Stimulated activated CD4-positive, alpha-beta T cell treated with anti-CD3 and anti-CD28 coated beads, Interleukin-12 subunit alpha, Interleukin-12 subunit beta, amount 100 ng/mL, for 24 hours (primary cell): ENCODE data around the gene GTF3C4.

ENCODE experiments used
- DNase-seq, 2 experiments: peaks; one replicate each; pipeline ENCODE4 v3.0.0-alpha.2; 2020; ENCODE audit warnings: low read depth in 2 of 2

The GTF3C4 gene

DNA sequence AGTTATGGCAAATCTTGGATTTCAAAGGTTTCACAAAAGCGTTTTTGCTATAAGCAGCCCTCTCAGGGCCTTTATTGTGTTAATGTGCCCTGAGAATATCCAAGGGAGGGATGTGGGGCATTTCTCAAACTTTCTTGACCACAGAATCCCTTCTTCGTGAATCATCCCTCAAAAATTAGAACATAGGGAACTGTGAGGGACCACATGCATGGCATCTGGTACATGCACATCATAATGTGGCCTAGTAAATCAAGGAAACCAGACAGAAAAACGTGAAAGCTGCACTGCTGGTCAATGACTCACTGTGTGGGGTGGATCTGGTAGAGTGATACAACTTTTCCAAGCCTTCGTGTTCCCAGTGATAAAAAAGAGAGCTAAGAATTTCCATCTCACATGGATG is 22.9 kb upstream of the GTF3C4 start:
- no peak for DNase-seq

DNA sequence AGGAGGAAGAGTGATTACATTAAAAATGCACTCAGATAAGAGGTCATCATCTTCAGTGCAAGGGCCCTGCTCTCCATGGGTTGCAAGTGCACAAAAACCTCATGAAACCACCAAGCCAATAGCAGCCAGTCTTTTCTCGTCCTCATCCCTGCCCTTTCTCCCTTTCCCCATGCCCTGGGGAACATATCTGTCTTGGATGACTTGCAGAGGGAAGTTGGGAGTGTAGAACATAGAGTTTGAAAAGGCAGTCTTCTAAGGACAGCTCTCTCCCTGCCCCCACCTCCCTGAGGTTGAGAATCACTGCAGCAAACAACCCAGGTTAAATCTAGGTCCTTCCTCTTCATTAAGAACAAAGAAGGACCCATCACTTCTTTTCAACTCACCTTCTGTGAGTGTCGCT is 22.5 kb upstream of the GTF3C4 start:
- no peak for DNase-seq

DNA sequence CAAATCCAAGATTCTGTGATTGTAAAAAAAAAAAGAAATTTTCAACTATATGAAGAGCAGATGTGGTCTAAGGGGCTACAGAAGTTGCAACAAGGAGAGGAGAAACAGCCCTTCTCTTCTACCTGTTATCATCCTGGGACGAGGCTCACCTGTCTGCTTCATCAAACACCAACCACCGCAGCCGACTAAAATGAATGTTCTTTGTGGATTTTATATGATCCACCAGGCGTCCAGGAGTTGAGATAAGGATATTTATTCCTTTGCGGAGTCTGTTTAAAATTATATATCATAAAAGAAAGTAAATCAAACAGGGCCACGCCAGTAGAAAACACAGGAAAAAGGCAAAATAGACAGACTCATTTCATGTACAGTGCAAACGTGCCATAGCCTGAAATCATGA is 22.0 kb upstream of the GTF3C4 start:
- DNase-seq = no peak

DNA sequence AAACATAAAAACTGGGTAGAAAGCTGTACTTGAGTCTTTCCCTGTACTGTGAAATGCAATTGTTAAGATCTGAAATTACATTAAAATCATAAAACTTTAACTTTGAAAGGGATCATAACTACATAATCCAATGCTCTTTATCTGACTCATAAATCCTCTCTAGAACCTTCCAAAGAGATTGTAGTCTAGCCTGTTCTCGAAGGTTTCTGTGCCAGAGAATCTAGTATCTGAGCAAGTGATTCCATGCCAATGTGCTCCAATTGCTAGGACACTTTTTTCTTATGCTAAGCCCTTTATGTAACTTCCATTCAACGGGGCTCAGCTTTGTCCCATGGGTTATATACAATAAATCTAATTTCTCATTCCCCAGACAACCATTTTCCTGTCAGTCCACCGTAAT is 21.6 kb upstream of the GTF3C4 start:
- no peak for DNase-seq

DNA sequence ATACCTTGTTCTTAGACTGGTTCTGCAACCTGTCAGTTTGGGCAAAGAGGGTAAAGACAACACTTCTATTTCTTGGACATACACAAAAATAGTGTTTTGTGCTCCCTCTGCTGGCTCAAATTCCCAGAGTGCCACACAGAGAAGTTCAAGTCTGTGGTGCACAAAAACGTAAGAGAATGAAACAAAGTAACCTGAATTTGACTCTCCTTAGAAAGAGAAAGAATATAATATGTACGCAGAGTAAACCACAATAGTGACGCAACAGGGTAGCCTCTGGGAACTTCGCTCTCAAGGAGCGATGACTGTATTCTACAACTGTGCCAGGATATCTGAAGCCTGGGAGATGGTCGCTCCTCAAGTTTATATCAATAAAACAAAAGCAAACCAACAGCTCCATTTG is 19.0 kb upstream of the GTF3C4 start:
- DNase-seq = no peak

DNA sequence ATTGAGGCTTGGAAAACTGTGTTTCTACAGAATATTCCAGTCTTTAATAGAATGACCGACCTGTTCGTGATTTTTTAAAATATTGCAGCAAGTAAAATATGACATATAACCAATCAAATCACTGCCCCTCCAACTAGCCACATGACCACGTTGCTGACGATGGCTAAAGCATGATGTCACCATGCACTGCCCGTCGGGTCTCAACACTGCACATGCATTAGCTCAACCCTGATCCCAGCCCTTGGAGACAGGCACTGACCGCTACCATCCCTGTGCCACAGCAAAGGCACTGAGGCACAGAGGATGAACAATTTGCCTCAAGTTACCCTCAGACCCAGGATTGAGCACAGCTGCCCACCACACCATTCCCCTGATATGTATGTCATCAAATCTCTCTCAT is 14.0 kb upstream of the GTF3C4 start:
- no peak for DNase-seq

DNA sequence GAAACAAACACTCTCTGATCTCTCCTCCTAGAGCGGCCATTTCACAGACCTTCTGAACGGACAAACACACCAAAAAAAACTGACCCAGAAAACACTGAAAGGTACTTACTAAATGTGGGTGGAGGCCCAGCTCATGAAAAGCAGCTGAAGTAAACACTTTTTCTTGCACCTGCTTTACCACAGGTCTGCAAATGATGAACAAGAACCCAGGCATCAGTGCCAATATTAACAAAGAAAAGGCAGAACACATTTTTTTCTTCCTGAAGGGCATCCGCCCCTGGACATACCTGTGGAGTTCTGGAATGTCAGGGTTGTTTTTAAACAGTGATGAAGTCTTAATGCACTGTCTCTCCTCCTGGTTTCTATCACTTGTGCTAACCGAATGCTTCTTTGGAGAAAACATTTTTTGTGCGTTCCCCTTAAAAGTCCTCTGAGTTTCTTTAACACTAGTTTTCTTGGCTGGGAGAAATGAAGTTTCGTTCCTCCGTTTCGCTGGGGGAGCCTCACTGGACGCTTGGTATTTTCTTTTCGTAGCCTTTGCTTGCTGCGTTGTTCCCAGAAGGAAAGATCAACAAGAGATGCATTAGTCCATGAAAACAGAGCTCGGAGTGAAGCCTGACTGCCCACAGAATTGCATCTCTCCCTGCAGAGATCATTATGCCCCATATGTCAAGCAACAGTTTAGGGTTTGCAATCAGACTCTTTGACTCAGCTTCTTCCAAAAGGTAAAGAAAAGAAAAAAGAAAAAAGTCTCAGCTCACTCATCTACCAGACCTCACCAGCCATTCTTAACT is 7.9 kb upstream of the GTF3C4 start:
- DNase-seq = no peak

DNA sequence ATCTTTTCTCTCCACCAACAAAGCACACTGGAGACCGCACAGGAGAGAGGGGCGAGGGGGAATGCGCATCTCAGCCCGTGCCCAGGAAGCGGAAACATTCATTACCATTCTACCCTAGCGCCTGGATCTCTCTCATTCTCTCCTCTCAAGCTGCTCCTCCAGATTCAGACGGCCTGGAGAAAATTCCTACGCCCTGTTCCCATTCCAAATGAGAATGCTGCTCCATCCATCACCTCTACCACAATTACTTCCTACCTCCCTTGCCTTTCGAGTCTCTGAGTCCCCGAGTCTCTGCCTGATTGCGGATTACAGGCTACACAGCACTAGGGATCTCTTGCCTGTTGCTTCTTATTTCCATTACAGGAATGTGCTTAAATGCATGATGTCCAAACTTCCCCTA is 7.1 kb upstream of the GTF3C4 start:
- no peak for DNase-seq

DNA sequence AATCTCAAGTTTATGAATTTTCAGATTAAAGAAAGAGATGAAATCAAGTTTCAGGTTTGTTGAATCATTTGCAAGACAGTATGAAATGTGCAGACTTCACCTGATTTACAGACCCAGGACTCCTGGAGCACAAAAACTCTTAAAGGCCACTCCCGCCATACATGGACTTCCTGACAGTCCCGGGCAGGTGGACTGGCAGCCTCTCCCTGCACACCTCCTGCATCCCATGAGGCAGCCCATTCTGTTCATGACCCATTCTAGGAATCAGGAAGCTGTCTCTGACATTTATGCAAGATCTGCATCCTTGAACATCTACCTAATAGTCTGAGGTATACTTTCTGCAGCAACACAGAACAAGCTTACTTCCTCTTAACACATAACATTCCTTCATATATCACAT is 6.4 kb upstream of the GTF3C4 start:
- DNase-seq = no peak

DNA sequence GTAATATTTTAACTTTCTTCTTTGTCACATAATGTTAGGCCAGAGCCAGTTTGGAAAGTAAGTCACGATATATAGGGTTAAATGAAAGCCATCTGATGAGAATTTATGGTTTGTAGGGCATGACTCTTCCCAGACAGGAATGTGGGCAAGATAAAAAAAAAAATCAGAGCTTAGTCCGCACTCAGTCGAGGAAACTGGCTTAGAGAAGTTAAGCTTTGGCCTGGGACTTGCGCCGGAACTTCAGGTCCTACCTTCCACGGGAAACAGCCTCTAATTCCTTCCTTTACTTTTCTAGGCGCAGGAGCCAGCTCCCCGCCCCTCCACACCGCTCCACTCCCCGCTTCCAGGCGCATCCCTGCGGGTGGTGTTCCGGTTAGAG is 956 bp upstream of the GTF3C4 start:
- DNase-seq = no peak

DNA sequence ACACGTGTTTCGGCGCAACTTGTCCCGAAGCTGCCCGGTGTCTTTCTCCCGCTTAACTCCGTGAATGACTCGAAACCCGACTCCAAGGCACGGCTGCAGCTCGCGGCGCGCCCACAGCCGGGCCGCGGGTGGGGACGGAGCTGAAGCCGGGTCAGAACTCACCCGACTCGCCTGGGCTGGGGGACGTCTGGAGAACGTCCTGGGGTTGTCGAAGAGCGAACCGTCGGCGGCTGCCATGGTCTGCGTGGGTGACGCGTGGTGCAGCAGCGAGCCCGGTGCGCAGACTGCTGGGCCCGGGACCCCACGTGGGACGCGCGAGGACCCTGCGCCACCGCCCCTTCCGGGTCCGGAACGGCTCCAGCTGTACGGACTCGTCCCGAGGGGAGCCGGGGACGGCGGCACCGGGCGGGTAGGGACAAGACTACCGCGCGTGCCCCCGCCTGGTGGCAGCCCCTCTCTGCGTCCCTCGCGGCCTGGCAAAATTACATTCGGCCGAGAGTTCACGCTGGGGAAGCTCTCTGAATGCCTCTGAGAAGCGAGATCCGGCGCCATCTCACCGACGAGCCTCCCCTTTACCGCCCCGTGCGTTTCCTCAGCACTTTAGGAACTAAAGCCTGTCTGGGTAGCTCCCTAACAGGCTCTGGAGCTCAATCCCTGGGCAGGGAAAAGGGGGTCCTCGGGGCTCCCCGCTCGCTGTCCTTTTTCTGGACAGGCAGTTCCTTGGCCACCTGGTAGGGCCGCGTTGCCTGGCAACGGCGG is 387 bp upstream of the GTF3C4 start, which contains the start of gene DDX31:
DDX31 (minus strand) TSS at position 286 of the 759 bp plus-strand sequence; CDS start at position 237, 49 bp downstream.
- DNase-seq = peak; percentile 76 to 81

DNA sequence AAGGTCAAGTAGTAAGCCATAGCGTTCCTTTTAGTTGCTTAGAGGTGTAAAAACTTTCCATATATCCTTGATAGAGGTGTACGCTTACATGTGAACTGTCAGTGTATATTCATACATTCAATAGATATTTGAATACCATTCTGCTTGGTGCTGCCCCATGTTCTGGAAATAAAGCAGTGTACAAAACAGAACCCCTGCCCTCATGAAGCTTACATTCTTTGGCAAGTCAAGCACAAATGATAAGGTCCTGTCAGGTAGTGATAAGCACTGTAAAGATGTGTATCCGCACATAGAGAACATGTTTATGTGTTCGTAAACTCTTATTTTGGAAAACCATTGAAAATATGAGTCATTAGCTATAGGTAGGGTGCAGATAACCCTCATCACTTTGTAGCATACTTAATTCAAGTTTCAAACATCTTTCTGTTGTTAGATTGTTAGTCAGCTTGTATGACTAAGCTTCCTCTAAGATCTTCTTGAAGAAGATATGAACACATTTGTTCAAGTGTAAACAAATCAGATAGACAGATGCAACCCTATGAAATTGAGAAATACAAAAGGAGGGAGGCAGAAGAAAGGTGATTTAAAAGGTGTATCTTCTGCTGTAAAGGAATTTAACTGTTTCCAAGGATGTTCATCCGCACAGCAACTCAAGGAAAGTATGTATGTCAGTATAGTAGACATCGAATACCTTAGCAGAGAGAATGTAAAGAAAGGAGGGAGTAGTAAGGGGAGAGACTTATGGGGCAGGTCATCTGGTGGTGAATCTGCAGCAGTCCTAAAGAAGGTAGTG is 1.6 kb downstream of the GTF3C4 start:
- DNase-seq = no peak

DNA sequence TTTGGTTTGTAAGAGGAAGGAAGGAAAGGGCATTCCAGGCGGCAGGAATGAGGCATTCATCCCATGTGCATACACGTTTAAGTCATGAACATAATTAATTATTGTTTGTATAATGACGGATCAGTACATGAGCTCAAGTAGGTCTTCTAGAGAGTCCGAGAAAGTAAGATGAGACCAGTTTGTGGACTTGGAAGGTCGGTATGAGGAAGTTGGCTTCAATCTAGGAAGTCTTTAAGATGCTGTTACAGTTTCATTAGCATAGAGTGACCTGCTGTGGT is 2.1 kb downstream of the GTF3C4 start:
- no peak for DNase-seq

DNA sequence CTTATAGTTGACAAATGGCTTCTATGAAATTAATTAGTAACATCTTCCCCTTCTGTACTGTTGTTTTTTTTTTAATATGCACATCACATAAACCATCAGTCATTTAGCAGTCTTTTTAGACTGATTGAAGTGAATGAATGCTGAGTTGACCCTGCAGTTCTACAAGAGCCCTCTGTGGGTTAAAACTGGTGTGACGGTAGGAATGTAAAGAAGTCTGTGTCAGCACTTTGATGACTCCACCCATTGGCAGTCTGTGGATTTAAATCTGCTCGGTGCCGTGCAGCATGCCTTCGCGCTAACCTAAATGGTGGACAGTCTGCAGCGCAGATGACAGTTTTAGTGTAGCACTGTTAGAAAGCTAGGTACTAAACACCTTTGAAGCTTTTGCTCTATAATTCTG is 3.1 kb downstream of the GTF3C4 start:
- no peak for DNase-seq

DNA sequence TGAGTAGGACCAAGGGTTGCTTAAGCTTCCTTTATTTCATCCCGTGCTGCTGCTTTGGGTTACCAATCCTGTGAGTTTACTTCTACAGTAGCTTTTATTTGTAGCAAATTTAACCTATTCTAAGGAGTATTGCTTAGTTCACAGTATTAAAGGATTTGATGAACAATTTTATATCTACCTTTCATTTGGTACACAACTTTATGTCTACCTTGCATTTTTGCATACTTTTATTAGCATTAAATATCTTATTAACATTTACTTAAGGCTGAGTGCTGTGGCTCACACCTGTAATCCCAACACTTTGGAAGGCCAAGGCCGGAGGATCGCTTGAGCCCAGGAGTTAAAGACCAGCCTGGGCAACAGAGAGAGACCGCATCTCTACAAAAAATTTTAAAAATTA is 4.2 kb downstream of the GTF3C4 start:
- no peak for DNase-seq

DNA sequence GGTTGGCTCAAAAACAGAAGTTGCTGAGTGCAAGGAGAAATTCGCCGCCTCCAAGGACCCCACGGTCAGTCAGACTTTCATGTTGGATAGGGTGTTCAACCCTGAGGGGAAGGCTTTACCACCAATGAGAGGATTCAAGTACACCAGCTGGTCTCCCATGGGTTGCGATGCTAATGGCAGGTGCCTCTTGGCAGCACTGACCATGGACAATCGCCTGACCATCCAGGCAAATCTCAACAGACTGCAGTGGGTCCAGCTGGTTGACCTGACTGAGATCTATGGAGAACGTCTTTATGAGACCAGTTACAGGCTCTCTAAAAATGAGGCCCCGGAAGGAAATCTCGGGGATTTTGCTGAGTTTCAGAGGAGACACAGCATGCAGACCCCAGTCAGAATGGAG is 7.7 kb downstream of the GTF3C4 start:
- no peak for DNase-seq

DNA sequence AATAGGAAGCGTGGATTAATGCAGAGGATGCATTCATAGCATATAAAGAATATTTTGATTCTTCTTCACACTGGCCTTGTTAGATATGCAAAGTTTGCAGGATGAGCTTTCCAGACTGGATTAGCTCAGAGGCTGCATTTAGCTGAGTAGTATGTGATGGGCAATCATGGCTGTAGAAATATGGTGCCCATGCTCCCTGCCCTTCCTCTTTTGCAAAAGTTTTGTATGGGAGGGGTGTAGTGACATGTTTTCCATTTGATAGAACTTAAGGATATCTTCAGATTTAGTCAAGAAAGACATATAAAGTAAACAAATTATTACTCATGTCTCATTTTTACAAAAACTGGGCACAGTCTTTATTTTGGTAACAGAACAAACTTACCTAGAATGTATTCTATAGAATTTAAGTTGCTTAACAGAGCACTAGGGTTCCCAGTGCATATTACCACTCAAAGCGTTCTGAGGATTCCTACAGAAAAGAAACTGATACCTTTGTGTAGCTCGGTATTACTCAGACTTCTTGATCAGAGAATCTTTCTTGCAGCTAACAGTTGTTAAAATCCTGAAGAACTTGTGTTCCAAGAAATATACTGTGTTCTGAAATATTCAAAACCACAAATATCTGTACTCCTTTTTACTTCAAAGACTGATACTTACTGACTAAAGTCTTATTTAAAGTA is 9.8 kb downstream of the GTF3C4 start:
- no peak for DNase-seq

DNA sequence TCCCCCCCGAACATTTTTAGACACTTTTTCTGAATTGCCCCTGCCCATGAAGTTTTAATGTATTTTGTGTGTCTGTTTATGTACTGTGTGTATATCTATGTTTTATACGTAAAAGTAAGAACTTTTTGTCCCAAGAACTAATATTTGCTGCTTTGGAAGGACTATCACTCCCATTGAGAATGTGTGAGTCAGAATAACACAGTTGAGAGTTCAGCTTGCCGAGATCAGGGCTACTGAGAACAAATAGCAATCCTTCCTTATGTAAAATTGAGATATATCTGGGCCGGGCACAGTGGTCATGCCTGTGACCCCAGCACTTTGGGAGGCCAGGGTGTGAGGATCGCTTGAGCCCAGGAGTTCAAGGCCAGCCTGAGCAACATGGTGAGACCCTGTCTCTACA is 11.3 kb downstream of the GTF3C4 start:
- no peak for DNase-seq

DNA sequence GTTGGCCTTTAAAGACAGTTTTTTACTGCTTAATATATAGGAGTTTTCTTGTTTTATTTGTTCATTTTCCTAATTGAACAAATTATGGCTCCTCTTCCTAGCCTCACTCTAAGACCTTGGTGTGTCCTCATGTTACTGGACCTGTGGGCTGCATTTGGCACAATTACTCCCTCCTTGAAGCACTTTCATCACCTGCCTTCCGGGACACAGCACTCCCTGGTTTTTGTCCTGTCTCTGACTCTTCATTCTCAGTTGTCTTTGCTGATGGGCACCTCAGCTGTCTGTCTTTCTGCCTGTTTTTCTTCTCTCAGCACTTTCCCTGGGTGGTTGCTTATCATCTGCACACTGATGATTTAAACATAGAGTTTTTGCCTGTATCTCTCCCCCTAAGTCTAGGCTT is 13.6 kb downstream of the GTF3C4 start:
- no peak for DNase-seq

DNA sequence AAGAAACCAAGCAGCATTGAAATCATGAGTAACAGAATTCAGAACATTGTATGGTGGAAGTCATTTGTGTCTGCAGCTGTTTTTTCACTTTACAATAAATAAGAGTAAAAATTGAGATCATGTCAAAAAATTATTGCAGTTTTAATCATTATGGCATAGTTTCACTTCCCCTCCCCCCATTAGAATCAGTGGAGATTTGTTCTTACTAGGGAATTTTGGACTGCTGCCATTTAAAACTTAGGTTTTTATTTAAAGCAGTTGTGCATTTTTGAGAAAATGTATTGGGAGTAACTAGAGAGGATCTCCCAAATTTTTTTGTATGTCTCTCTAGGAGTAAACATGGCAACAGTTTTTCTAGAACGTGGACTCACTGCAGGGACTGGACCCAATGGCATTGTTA is 20.4 kb downstream of the GTF3C4 start:
- no peak for DNase-seq

DNA sequence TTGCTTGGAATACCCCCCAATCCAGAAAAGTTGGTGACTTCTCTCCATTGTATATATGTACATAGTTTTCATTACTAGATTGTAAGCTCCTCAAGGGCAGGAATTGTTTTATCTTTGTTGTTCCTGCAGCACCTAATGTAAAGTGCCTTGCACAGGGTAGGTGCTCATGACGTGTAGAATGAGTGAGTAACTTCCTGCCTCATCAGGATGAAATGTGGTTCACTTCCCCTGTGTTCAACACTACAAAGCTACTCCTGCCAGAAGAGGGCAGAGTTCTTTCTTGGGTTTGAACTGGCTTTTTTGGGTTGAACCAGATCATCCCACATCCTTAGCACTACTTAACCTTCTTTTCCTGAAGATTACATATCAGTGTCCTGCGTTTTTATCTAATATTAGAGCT is 23.9 kb downstream of the GTF3C4 start:
- DNase-seq = no peak

DNA sequence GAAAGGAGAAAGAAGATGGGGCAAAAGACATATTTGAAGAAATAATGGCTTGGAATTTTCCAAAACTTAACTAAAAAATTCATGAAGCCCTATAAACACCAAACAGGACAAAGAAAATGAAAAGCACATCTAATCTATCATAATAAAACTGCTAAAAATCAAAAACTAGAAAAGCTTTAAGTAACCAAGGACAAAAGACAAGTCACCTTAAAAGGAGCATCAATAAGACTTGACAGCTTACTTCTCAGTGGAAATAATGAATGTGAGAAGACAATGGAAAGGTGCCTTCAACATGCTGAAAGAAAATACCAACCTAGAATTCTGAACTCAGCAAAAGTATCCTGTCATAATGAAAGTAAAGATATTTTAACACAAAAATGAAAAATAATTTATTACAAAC is 27.0 kb downstream of the GTF3C4 start:
- no peak for DNase-seq
